GM10266 (cell line): Measurements from ENCODE around the gene KHSRP.

Experiments
- DNase-seq: peaks from one replicate; pipeline ENCODE4 v3.0.0; 2012; ENCODE audit errors: extremely low spot score
- TF ChIP-seq, protein P1 (sequence below): IDR thresholded peaks from 2 replicates; pipeline ENCODE4 v1.5.1; 2012; ENCODE audit warnings: mild to moderate bottlenecking, low read depth; ENCODE audit not compliant: control insufficient read depth, insufficient read depth; ENCODE audit errors: missing control alignments

KHSRP gene

GRCh38 chr19:6416658-6417405, 7.8 kb downstream of the KHSRP start:
- TF ChIP-seq, protein P1, sequence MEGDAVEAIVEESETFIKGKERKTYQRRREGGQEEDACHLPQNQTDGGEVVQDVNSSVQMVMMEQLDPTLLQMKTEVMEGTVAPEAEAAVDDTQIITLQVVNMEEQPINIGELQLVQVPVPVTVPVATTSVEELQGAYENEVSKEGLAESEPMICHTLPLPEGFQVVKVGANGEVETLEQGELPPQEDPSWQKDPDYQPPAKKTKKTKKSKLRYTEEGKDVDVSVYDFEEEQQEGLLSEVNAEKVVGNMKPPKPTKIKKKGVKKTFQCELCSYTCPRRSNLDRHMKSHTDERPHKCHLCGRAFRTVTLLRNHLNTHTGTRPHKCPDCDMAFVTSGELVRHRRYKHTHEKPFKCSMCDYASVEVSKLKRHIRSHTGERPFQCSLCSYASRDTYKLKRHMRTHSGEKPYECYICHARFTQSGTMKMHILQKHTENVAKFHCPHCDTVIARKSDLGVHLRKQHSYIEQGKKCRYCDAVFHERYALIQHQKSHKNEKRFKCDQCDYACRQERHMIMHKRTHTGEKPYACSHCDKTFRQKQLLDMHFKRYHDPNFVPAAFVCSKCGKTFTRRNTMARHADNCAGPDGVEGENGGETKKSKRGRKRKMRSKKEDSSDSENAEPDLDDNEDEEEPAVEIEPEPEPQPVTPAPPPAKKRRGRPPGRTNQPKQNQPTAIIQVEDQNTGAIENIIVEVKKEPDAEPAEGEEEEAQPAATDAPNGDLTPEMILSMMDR, result no peak
- DNase-seq, result no peak

- TF ChIP-seq, protein P1, result no peak
- no peak for DNase-seq
These were observed 8.9 kb downstream of the KHSRP start for GRCh38 chr19:6415591-6416190.

- TF ChIP-seq, protein P1, result no peak
- DNase-seq, result no peak
These were observed 9.6 kb downstream of the KHSRP start for GRCh38 chr19:6414793-6415590.

DNA sequence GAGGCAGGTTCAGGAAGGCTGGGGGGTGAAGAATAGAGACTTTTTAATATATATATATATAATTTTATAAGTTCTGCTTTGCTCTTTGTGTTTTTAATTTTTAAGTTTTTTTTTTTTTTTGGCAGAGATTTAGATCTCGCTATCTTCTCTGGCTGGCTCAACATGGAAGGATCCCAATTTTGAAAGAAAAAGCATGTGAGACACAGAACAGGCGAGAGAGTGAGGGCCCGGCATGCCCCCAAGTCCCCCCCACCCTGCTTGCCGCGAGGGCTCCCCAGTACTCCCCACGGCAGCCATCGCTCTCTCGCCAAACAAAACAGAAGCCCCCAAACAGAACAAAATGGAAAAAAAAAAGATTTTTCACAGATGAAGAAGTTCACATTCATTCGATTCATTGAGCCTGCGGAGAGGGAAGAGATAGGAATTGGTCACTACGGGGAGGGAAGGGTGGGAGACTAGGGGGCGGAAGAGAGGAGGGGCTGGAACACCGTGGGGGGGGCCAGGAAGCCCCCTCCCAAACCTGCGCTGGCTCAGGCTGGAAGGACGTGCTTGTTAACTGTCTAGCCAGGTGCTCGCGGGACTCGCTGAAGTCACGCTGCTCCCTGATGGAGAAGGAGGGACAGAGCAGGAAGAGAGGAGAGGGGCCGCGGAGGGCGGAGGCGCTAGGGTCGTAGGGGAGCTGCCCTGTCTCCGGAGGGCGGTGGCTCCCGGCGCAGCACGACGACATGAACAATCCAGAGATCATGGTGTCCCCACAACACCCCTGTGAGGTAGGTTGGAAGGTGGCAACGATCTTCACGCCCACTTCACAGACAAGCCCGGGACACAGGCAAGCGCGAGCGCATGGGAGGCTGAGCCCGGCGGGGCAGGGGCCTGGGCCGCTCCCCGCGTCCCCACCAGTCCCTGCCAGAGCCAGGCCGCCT, 10.6 kb downstream of the KHSRP start:
- TF ChIP-seq, protein P1, result no peak

GRCh38 chr19:6413291-6413690, 11.3 kb downstream of the KHSRP start:
- TF ChIP-seq, protein P1, result no peak
- no peak for DNase-seq

More for the DNA sequence above, 10.6 kb downstream of the KHSRP start:
- DNase-seq, result no peak

DNA sequence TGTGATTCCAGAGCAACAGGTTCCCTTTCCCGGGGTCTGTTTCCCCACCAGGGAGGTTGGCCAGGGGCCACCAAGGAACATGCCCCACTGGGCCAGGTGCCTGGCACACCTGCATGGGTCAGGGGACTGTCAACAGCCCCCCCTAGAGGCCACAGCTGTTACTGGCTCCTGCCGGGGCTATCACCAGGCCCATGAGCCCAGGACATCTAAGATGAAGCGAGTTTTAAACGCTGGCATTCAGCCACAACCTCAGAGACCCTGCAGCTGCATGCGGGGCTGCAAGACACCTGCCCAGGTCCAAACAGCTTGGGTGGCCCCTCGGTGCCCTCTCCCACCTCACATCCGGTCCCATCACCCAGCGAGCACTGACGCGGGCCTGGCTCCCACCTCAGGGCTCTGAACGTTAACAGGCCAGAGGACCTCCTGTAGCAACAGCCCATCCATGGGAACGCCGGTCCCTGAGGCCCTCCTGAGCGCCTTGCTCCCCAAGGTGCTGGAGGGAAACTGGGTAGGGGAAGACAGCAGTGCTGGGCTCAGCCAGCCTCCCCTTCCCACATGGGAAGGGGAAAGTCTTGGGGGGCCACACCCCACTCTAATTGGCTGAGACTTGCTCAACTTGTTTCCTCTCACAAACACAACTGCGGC, 12.0 kb downstream of the KHSRP start:
- TF ChIP-seq, protein P1, result peak; percentile 65

More for the DNA sequence above, 12.0 kb downstream of the KHSRP start:
- no peak for DNase-seq
